HEK293T (cell line): ENCODE measurements around the gene GANC.

ENCODE experiments used
- CTCF ChIA-PET: fragments of 350-600 bp; formaldehyde crosslinking; extraction: SDS; loops from one replicate; lab custom pipeline; 2021; ENCODE audit warnings: antibody characterized with exemption, inconsistent platforms; lab: Yijun Ruan, JAX
- POLR2A ChIA-PET: fragments of 350-600 bp; formaldehyde crosslinking; extraction: SDS; loops from one replicate; lab custom pipeline; 2020; ENCODE audit warnings: antibody characterized with exemption, inconsistent platforms; lab: Yijun Ruan, JAX
- DNase-seq: peaks from one replicate; pipeline ENCODE4 v3.0.0; 2012; ENCODE audit warnings: mixed read lengths; ENCODE audit errors: extremely low spot score
- ARNT ChIP-seq: fragments of 450-650 bp; IDR thresholded peaks from 2 replicates; pipeline ENCODE4 v1.6.1; 2017; ENCODE audit warnings: mild to moderate bottlenecking
- BHLHE40 ChIP-seq: fragments of 450-650 bp; IDR thresholded peaks from 2 replicates; pipeline ENCODE4 v1.6.1; 2016; ENCODE audit warnings: mild to moderate bottlenecking, moderate library complexity, borderline replicate concordance
- CTBP1 ChIP-seq: fragments of 450-650 bp; IDR thresholded peaks from 2 replicates; pipeline ENCODE4 v1.6.1; 2016; ENCODE audit warnings: borderline replicate concordance
- ELF4 ChIP-seq: fragments of 450-650 bp; IDR thresholded peaks from 2 replicates; pipeline ENCODE4 v1.6.1; 2017; ENCODE audit warnings: antibody characterized with exemption
- FOXA1 ChIP-seq: fragments of 450-650 bp; IDR thresholded peaks from 2 replicates; pipeline ENCODE4 v1.6.1; 2016; ENCODE audit warnings: mild to moderate bottlenecking
- FOXK2 ChIP-seq: fragments of 450-650 bp; IDR thresholded peaks from 2 replicates; pipeline ENCODE4 v1.6.1; 2016; ENCODE audit warnings: mild to moderate bottlenecking
- FOXM1 ChIP-seq: fragments of 450-650 bp; IDR thresholded peaks from 2 replicates; pipeline ENCODE4 v1.6.1; 2017; ENCODE audit warnings: mild to moderate bottlenecking, borderline replicate concordance
- HDGF ChIP-seq: fragments of 450-650 bp; IDR thresholded peaks from 2 replicates; pipeline ENCODE4 v1.6.1; 2017; ENCODE audit warnings: antibody characterized with exemption, borderline replicate concordance
- L3MBTL2 ChIP-seq: fragments of 450-650 bp; conservative IDR thresholded peaks from 2 replicates; pipeline ENCODE4 v1.6.1; 2016; ENCODE audit warnings: mild to moderate bottlenecking
- LEF1 ChIP-seq: fragments of 450-650 bp; IDR thresholded peaks from 2 replicates; pipeline ENCODE4 v1.6.1; 2017; ENCODE audit warnings: mild to moderate bottlenecking, borderline replicate concordance
- NFRKB ChIP-seq: fragments of 450-650 bp; IDR thresholded peaks from 2 replicates; pipeline ENCODE4 v1.6.1; 2016; ENCODE audit warnings: mild to moderate bottlenecking, moderate library complexity
- PKNOX1 ChIP-seq: fragments of 450-650 bp; IDR thresholded peaks from 2 replicates; pipeline ENCODE4 v1.6.1; 2016
- SP1 ChIP-seq: fragments of 450-650 bp; IDR thresholded peaks from 2 replicates; pipeline ENCODE4 v1.6.1; 2017
- SUZ12 ChIP-seq: fragments of 450-650 bp; IDR thresholded peaks from 2 replicates; pipeline ENCODE4 v1.6.1; 2016; ENCODE audit warnings: mild to moderate bottlenecking
- TARDBP ChIP-seq: fragments of 450-650 bp; IDR thresholded peaks from 2 replicates; pipeline ENCODE4 v1.6.1; 2016
- ZNF384 ChIP-seq: fragments of 450-650 bp; IDR thresholded peaks from 2 replicates; pipeline ENCODE4 v1.6.1; 2016

The GANC gene

GRCh38 chr15:42401544-42402454, 128.8 kb downstream of the GANC start:
- ChIA-PET CTCF (no interaction called here), POLR2A (no interaction called here)
- TF ChIP-seq HDGF (no peak), FOXA1 (no peak), L3MBTL2 (no peak), CTBP1 (no peak), SP1 (no peak), NFRKB (no peak)

GRCh38 chr15:42402455-42403205, 129.6 kb downstream of the GANC start:
- DNase-seq: no peak
- no peak for TF ChIP-seq ARNT
- TF ChIP-seq NFRKB: no peak
- no peak for TF ChIP-seq TARDBP
- TF ChIP-seq FOXK2: no peak
- TF ChIP-seq SP1: no peak
- no peak for TF ChIP-seq ELF4
- no peak for TF ChIP-seq BHLHE40
- TF ChIP-seq L3MBTL2: no peak
- TF ChIP-seq FOXM1: no peak
- TF ChIP-seq FOXA1: no peak
- POLR2A ChIA-PET: no interaction called here
- CTCF ChIA-PET: no interaction called here

More at GRCh38 chr15:42401544-42402454, 128.8 kb downstream of the GANC start:
- DNase-seq: no peak

- no peak for DNase-seq
- ChIA-PET CTCF (no interaction called here), POLR2A (no interaction called here)
- TF ChIP-seq SUZ12 (no peak), FOXA1 (no peak), FOXK2 (no peak), L3MBTL2 (no peak), LEF1 (no peak), BHLHE40 (no peak), NFRKB (no peak), ZNF384 (no peak), ELF4 (no peak), PKNOX1 (no peak), TARDBP (no peak), SP1 (no peak)
These were observed 130.4 kb downstream of the GANC start for GRCh38 chr15:42403389-42403788.

GRCh38 chr15:42404461-42405235, 131.6 kb downstream of the GANC start:
- ChIA-PET CTCF (no interaction called here), POLR2A (no interaction called here)
- no peak for DNase-seq
- no peak for TF ChIP-seq SUZ12
- no peak for TF ChIP-seq PKNOX1
- no peak for TF ChIP-seq ARNT

GRCh38 chr15:42405863-42406482, 133.0 kb downstream of the GANC start:
- TF ChIP-seq FOXK2 (no peak), ZNF384 (no peak), SUZ12 (no peak)
- ChIA-PET CTCF (interaction anchor here (0.6 kb wide), 1 partner anchor 339 kb away, joined by 3 read pairs; no protein-coding TSS in a partner anchor), POLR2A (no interaction called here)
- DNase-seq: no peak
